T-cell (primary cell): ENCODE results near the gene HOXA10. TPM values are rescaled to one million over a fixed set of nuclear protein-coding genes. Genes with fewer than 3 reads are reported as not detected.

Experiments
- ATAC-seq, 4 experiments: fragments of 200-7000 bp in 3 of 4; fragments of 150-1000 bp in 1 of 4; cut with Tn5 transposase; replicated peaks in 1 of 4; 1 replicate in 3 of 4; 2 replicates in 1 of 4; pipeline ENCODE4 v1.10.0; 2021; ENCODE audit warnings: moderate library complexity in 3 of 4, mild to moderate bottlenecking in 2 of 4, moderate number of reproducible peaks in 1 of 4
- CTCF ChIA-PET, 2 donors: fragments of 300-600 bp; sonication (Branson Sonifier 250); formaldehyde crosslinking; loops; one replicate each; lab custom pipeline; 2022; ENCODE audit warnings: antibody characterized with exemption in 2 of 2; lab: Charles Lee
- POLR2A ChIA-PET, 2 donors: fragments of 300-600 bp; sonication (Branson Sonifier 250); formaldehyde crosslinking; loops; one replicate each; lab custom pipeline; 2022; ENCODE audit warnings: antibody characterized with exemption in 2 of 2; lab: Charles Lee
- DNase-seq, 35 experiments: peaks; one replicate each; pipeline versions ENCODE4 v3.0.0 to v3.0.0-alpha.2; 2013 to 2023
- H3K27ac ChIP-seq: one replicate; pipeline ENCODE4 v1.5.1; 2013; ENCODE audit warnings: low read length
- H3K27me3 ChIP-seq, 2 experiments: replicated peaks in 1 of 2; 1 replicate in 1 of 2; 2 replicates in 1 of 2; pipeline versions ENCODE4 v1.6.1 to v1.7.0; 2013; ENCODE audit warnings: low read length in 1 of 2, mixed read lengths in 1 of 2; ENCODE audit not compliant: control insufficient read depth in 2 of 2, insufficient read depth in 2 of 2; ENCODE audit errors: extremely low read depth in 1 of 2
- H3K36me3 ChIP-seq, 2 donors: 1 replicate in 1 of 2; 2 replicates in 1 of 2; pipeline versions ENCODE4 v1.6.1 to v1.7.0; 2013; ENCODE audit warnings: low read length in 1 of 2; ENCODE audit not compliant: control insufficient read depth in 2 of 2, insufficient read depth in 1 of 2; ENCODE audit errors: extremely low read depth in 1 of 2
- H3K4me1 ChIP-seq, 2 experiments: 1 replicate in 1 of 2; 2 replicates in 1 of 2; pipeline versions ENCODE4 v1.6.1 to v1.7.0; 2013; ENCODE audit warnings: low read length in 2 of 2, mixed read lengths in 1 of 2; ENCODE audit not compliant: insufficient read depth in 2 of 2, control insufficient read depth in 1 of 2; ENCODE audit errors: extremely low read depth in 1 of 2
- H3K4me3 ChIP-seq, 2 donors: 1 replicate in 1 of 2; 2 replicates in 1 of 2; pipeline versions ENCODE4 v1.5.1 to v1.7.0; 2013; ENCODE audit warnings: mild to moderate bottlenecking in 2 of 2, low read length in 1 of 2, moderate library complexity in 1 of 2; ENCODE audit not compliant: control insufficient read depth in 1 of 2; ENCODE audit errors: extremely low read depth in 1 of 2
- H3K9me3 ChIP-seq: 2 replicates; pipeline ENCODE4 v1.7.0; 2013
- H3K27ac Mint-ChIP-seq, 2 donors: one replicate each; pipeline ENCODE4 v1.8.0; 2020 to 2021; ENCODE audit warnings: mild to moderate bottlenecking in 2 of 2, mixed read lengths in 2 of 2
- H3K27me3 Mint-ChIP-seq, 2 donors: one replicate each; pipeline ENCODE4 v1.8.0; 2021 to 2022; ENCODE audit warnings: mixed read lengths in 2 of 2
- H3K36me3 Mint-ChIP-seq: one replicate; pipeline ENCODE4 v1.8.0; 2021; ENCODE audit warnings: mixed read lengths
- H3K4me1 Mint-ChIP-seq, 3 donors: one replicate each; pipeline ENCODE4 v1.8.0; 2020 to 2022; ENCODE audit warnings: mixed read lengths in 3 of 3, mild to moderate bottlenecking in 1 of 3
- H3K4me3 Mint-ChIP-seq, 3 donors: one replicate each; pipeline ENCODE4 v1.8.0; 2020 to 2022; ENCODE audit warnings: mild to moderate bottlenecking in 3 of 3, mixed read lengths in 3 of 3, moderate library complexity in 3 of 3
- H3K9me3 Mint-ChIP-seq, 3 donors: one replicate each; pipeline ENCODE4 v1.8.0; 2020 to 2022; ENCODE audit warnings: mixed read lengths in 3 of 3
- WGBS: methylation state at CpG from one replicate; pipeline ENCODE4 v1.1.5; 2013; ENCODE audit warnings: missing lambda C conversion rate; ENCODE audit not compliant: insufficient coverage; 5-methylcytosine and 5-hydroxymethylcytosine counted together
- total RNA-seq, 35 experiments: library from RNA in 6 of 35; stranded (reverse) in 6 of 35; fragments of 120-200 nt in 1 of 35; gene quantifications; one replicate each; pipeline versions ENCODE4 v1.2.1 to v1.2.4 and lab custom pipeline; 2013 to 2026

HOXA10 gene
- total RNA-seq, 5 donors from 2014 or later (not counting 1 experiment from before 2014, with no cell fraction given), result 0.36 to 0.75 (median 0.51) TPM; not detected in 2

DNA sequence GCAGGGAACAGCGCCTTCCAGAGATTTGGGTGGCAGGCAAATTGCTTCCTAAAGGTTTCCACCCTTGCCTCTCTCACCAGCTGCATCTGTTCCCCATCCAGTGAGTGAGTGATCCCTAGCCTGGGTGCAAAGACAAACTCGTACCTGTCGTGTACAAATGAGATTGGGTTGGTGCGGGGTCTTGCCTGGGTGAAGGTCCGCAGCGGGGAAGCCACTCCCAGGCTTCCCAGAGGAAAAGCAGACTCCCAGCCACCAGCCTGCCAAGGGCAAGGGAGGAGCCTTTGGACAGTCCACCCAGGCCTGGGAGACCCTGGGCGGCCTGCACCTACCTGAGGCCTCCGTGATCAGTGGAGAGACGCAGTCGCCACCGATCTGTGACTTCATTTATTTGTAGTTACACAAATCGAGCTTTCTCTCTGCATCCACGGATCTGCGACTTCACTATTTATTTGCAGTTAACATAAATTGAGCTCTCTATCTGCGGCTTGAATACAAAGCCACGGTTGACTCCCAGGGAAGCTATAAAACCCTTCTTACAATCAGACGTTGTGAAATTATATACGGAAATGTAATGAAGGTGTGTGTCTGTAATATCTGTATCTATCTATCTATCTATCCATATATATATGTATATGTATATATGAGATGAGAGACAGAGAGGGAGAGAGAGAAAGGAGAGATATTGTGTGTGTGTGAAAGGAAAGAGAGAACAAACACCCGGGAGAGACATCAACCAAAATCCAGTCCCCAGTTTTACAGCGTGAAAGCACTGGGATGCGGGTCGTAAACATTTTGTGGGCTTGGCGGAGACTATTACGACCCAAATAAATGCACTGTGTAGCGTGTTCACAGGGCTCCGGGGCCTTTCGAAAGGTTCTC, 14.6 kb downstream of the HOXA10 start:
- no peaks in the 10 kb centered on the region for H3K36me3 ChIP-seq
- peaks cover 8 to 61% of the 10 kb centered on the region in 2 experiments for H3K4me1 ChIP-seq
- no peak overlapping the region for H3K27ac ChIP-seq
- Mint-ChIP-seq H3K27ac (no peak overlapping the region), H3K36me3 (no peaks in the 10 kb centered on the region), H3K27me3 (peaks cover 59 to 87% of the 10 kb centered on the region in 2 donors), H3K4me1 (peaks cover 44 to 46% (median 46%) of the 10 kb centered on the region in 3 donors), H3K9me3 (no peaks in the 10 kb centered on the region), H3K4me3 (peak overlapping the region; percentile 43 to 68 (median 57))
- no peaks in the 10 kb centered on the region for H3K9me3 ChIP-seq
- peak overlapping the region; percentile 57 to 81 for H3K4me3 ChIP-seq
- peak in 3 of 35 experiments; percentile 6 to 12 (median 9) for DNase-seq
- WGBS, result 66% methylated on average over 14 of the region's 27 CpGs
- ChIA-PET POLR2A (no interaction called here), CTCF (interaction anchor here (0.5 to 1.5 kb wide), 10 partner anchors 8 to 1267 kb away, joined by 3 to 5 read pairs (median 4); partner anchors contain the start of gene HOXA5 (in 1 of the 2))
- peaks cover 2 to 90% of the 10 kb centered on the region in 2 experiments for H3K27me3 ChIP-seq
- peak in 1 of 4 experiments; percentile 7 for ATAC-seq

DNA sequence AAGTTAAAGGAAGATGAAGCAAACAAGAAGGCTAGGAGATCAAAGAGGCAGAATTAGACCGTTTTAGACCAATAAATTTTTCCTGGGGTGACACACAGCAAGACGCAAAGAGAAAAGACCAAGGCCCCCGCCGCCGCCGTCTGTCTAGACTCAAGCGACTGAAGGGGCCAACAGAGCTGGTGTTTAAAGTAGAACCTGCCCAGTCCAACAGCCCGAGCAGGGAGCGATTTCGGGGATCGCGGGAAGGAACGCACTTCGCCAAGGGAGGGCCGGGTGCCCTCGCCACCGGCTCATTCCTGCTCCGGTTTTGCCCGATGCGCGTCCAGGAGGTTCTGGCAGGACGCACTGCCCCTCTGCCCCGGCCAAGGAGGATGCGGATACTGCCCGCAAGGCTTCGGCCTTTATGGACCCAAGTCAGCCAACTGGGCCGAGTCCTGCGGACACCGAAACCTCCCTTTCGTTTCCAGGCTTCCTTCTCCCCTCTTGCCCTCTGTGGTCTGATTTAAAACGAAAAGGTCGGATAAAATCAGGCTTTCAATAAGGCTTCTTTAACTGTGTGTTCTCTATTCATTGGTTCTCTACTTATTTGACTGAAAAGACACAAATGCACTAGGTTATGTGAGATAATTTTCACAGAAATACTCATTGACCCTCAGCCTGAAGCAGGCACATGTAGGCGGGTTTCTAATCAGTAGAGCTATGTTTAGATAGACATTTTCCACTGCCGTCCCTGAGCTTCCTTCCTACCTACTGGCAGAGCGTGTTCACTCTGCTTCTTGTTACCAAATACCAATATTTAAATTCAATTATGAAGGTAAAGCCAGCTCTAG, 15.5 kb downstream of the HOXA10 start:
- ATAC-seq (no peak), DNase-seq (peak in 3 of 35 experiments; percentile 5 to 17 (median 11))
- Histone ChIP-seq H3K27ac (no peak overlapping the region), H3K4me3 (no peak overlapping the region), H3K36me3 (no peaks in the 10 kb centered on the region), H3K27me3 (peaks cover 2 to 90% of the 10 kb centered on the region in 2 experiments), H3K9me3 (no peaks in the 10 kb centered on the region), H3K4me1 (peaks cover 8 to 59% of the 10 kb centered on the region in 2 experiments)
- ChIA-PET POLR2A (interaction anchor here in 1 of 2 donors (0.6 kb wide), 1 partner anchor 476 kb away, joined by 3 read pairs; no protein-coding TSS in a partner anchor), CTCF (interaction anchor here (0.5 to 1.5 kb wide), 11 partner anchors 9 to 1266 kb away, joined by 3 to 6 read pairs (median 5); partner anchors contain the start of gene HOXA5 (in 1 of the 2))
- H3K4me1 Mint-ChIP-seq, result peaks cover 48 to 53% (median 52%) of the 10 kb centered on the region in 3 donors
- H3K36me3 Mint-ChIP-seq, result no peaks in the 10 kb centered on the region
- peak overlapping the region in 1 of 2 donors; percentile 17 for H3K27ac Mint-ChIP-seq
- peak overlapping the region in 1 of 3 donors; percentile 84 for H3K4me3 Mint-ChIP-seq
- peaks cover 60 to 87% of the 10 kb centered on the region in 2 donors for H3K27me3 Mint-ChIP-seq
- H3K9me3 Mint-ChIP-seq, result no peaks in the 10 kb centered on the region
- WGBS, result 23% methylated on average over 19 of the region's 35 CpGs

DNA sequence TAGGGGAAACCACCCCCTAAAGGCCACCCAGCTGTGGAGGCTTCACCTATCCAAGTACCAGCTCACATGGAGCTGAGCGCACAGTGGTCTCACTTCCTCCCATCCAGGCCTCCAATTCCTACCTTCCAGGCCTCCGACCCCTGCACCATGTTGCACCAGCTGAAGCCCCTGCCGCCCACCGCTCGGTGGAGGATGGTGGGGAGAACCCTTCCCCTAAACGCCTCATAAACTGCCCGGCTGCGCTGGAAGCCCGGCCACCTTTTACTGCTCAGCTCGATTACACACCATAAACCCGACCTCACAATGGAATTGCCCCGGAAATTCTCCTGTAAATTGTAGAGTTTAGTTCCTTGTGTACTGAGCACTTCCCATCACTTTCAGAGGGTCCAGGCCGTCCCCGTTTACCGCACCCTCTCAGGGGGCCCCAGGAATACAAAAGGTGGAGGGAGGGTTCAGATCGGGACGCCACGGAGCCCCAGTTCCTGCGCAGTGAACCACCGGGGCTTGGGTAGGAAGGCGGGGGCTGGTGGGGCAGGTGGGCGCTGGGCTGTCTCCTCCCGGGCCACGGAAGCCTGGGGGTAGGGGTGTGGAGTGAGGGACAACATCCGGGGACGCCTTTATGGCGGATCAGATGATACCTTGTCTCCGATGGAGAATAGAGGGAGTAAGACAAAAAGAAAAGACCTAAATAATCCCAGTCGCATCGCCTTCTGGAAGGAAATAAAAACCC, 16.3 kb downstream of the HOXA10 start:
- peaks cover 2 to 91% of the 10 kb centered on the region in 2 experiments for H3K27me3 ChIP-seq
- DNase-seq (no peak), ATAC-seq (no peak)
- no peak overlapping the region for H3K27ac ChIP-seq
- H3K36me3 Mint-ChIP-seq, result no peaks in the 10 kb centered on the region
- H3K4me1 Mint-ChIP-seq, result peaks cover 48 to 54% (median 53%) of the 10 kb centered on the region in 3 donors
- POLR2A ChIA-PET, result no interaction called here
- H3K4me3 ChIP-seq, result no peak overlapping the region
- peaks cover 60 to 86% of the 10 kb centered on the region in 2 donors for H3K27me3 Mint-ChIP-seq
- H3K4me3 Mint-ChIP-seq, result peak overlapping the region in 2 of 3 donors; percentile 0 to 84
- WGBS, result 5% methylated on average over 14 of the region's 30 CpGs
- CTCF ChIA-PET, result interaction anchor here (0.5 to 1.5 kb wide), 2 partner anchors 18 to 1265 kb away, joined by 5 read pairs; no protein-coding TSS in a partner anchor
- no peaks in the 10 kb centered on the region for H3K9me3 ChIP-seq
- peak overlapping the region; percentile 16 to 82 for H3K27ac Mint-ChIP-seq
- H3K9me3 Mint-ChIP-seq, result no peaks in the 10 kb centered on the region
- peaks cover 8 to 59% of the 10 kb centered on the region in 2 experiments for H3K4me1 ChIP-seq
- no peaks in the 10 kb centered on the region for H3K36me3 ChIP-seq

DNA sequence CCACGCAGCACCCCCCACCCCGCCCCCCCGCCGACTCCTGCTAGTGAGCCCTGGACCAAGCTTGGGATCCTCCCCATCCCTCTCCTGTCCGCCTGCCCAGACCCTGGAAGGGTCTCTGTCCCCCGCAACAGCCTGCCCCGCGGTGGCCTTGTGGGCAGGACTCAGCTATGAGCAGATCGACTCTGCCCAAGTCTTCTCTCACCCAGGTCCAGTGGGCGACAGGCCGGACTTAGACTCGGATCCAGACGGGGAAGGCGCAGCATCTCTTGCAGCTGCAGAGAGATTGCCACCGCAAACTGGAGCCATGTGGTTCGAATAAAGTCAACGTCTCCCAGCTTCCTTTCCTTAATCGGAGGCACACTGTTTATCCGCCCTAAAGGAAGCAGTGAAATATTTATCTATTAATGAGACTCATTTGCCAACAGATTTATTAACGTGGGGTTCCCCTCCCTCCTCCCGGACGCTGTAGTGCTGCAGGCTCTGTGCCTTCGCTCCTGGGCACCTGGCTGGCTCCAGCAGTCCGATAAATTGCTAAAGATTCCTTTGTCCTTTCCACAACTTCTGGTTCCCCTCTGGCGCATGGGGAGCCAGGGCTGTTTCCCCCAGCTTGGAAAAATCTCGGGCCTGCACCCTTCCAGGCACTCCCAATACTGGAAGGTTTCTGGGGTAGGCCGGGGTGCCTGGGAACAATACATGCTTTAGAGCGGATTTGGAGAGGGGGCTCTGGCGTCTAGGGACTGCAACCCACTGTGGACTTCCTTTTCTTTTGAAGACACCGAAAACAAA, 17.0 kb downstream of the HOXA10 start:
- Histone ChIP-seq H3K27me3 (peaks cover 2 to 97% of the 10 kb centered on the region in 2 experiments), H3K36me3 (no peaks in the 10 kb centered on the region), H3K4me3 (peak overlapping the region in 1 of 2 donors; percentile 19), H3K9me3 (no peaks in the 10 kb centered on the region), H3K27ac (no peak overlapping the region), H3K4me1 (peaks cover 8 to 66% of the 10 kb centered on the region in 2 experiments)
- no peak for ATAC-seq
- Mint-ChIP-seq H3K27ac (peak overlapping the region; percentile 16 to 82), H3K4me3 (peak overlapping the region in 1 of 3 donors; percentile 84), H3K27me3 (peaks cover 56 to 85% of the 10 kb centered on the region in 2 donors), H3K4me1 (peaks cover 51 to 57% (median 57%) of the 10 kb centered on the region in 3 donors), H3K9me3 (no peaks in the 10 kb centered on the region), H3K36me3 (no peaks in the 10 kb centered on the region)
- DNase-seq, result no peak
- 10% methylated on average over 20 of the region's 30 CpGs for WGBS
- CTCF ChIA-PET, result interaction anchor here in 1 of 2 donors (0.5 to 0.7 kb wide), 3 partner anchors 18 to 1301 kb away, joined by 3 to 5 read pairs (median 3); no protein-coding TSS in a partner anchor
- POLR2A ChIA-PET, result interaction anchor here in 1 of 2 donors (0.5 to 0.8 kb wide), 2 partner anchors 14 to 644 kb away, joined by 3 to 5 read pairs; no protein-coding TSS in a partner anchor

GRCh38 chr7:27156508-27156898, 17.6 kb downstream of the HOXA10 start, which contains the start of gene HOXA7:
HOXA7 (minus strand) TSS chr7:27156675; CDS start chr7:27156545, 130 bp downstream.
- H3K36me3 ChIP-seq, result no peaks in the 10 kb centered on the region
- peaks cover 11 to 71% of the 10 kb centered on the region in 2 experiments for H3K4me1 ChIP-seq
- peak within 1 kb of the TSS; percentile 16 to 82 for H3K27ac Mint-ChIP-seq
- ChIA-PET CTCF (interaction anchor here in 1 of 2 donors (0.5 to 0.7 kb wide), 3 partner anchors 1012 to 1300 kb away, joined by 3 to 4 read pairs (median 3); no protein-coding TSS in a partner anchor), POLR2A (interaction anchor here in 1 of 2 donors (0.8 kb wide), 1 partner anchor 14 kb away, joined by 5 read pairs; no protein-coding TSS in a partner anchor)
- peaks cover 2 to 97% of the 10 kb centered on the region in 2 experiments for H3K27me3 ChIP-seq
- H3K4me1 Mint-ChIP-seq, result peaks cover 58 to 64% (median 63%) of the 10 kb centered on the region in 3 donors
- peak within 1 kb of the TSS; percentile 17 to 66 for H3K4me3 ChIP-seq
- H3K27me3 Mint-ChIP-seq, result peaks cover 62 to 86% of the 10 kb centered on the region in 2 donors
- no peak for ATAC-seq
- no peaks in the 10 kb centered on the region for H3K9me3 Mint-ChIP-seq
- no peak for DNase-seq
- no peaks in the 10 kb centered on the region for H3K36me3 Mint-ChIP-seq
- no peaks in the 10 kb centered on the region for H3K9me3 ChIP-seq
- H3K27ac ChIP-seq, result no peak within 1 kb of the TSS
- WGBS, result 4% methylated on average over 24 of the region's 33 CpGs
- H3K4me3 Mint-ChIP-seq, result peak within 1 kb of the TSS; percentile 13 to 84 (median 21)
